GM21390 (cell line): ENCODE data around the gene MGMT.

ENCODE experiments used
- ATAC-seq: cut with Tn5 transposase; IDR thresholded peaks from one replicate; pipeline ENCODE4 v1.9.1; 2021; ENCODE audit not compliant: unreplicated experiment

MGMT gene

DNA sequence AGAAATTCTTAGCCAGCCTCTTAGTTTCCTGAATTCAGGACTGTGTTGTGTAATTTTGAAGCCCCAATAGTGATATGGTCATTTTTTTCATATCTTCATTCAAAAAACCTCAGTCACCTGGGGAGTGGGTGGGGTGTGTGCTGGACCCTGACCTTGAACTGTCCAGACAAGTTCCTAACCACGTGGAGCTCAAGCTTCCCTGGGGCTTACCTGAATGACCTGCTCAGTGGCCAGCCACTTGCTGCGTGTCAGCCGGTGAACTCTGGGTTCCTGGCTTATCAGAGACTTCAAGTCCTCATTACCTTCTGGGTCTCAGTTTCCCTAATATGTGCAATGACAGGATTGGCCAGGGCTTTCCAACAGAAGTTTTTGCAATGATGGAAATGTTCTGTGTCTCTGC is 27.1 kb downstream of the MGMT start:
- no peak for ATAC-seq

DNA sequence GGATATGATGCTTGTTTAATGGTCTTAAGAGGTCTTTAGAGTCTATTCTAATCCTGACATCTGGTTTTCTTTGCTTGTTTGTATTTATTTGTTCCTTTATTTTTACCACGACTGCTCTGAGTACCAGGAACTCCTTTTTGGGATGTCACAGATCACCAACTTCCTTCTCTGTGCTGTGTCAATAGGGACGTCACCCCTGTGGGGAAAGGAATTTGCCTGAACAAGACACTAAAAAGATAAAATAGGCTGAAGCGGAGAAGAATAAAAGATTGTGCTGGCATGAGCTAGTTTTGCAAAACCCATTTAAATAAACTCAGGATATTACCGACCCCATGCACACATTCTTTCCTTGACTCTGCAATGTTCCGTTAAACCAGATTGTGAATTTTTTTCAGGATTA is 27.7 kb downstream of the MGMT start:
- ATAC-seq, result no peak

DNA sequence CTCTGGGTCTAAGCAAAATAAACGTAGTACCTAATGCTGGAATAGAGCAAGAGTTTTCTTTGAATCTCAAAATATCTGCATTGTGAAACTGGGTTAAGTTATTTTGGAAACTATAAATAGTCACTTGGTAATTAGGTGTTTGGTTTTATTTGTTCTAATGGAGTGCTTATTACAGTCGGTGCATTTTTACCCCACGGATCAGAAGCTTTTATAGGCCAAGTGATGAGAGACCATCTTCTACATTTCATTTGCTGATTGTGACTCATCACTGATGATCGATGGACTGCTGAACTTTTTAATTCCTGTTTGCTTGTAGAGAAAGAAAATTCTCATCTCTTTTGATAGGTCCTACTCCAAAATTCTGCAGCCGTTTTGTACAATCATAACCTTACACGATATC is 28.2 kb downstream of the MGMT start:
- no peak for ATAC-seq

DNA sequence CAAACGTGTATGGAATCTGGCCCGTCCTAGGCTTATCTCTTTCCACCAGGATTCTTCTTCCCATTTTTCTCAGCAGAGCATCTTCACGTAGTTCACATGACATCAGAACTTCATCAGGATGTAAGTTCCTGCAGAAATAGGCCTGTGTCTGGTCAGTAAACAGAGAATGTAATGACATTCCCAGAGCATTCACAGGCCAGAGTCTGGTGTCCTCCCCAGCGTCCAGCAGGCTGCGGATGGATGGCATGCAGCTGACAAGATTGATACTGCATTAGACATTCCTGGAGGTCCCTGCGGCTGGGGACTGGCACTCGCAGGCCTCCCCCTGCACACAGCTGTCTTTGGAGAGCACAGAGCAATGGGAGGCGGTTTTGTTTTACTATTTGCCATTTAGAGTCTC is 28.7 kb downstream of the MGMT start:
- no peak for ATAC-seq

GRCh38 chr10:129497013-129497412 is 30.0 kb downstream of the MGMT start:
- no peak for ATAC-seq

- no peak for ATAC-seq
Measured at GRCh38 chr10:129498680-129499079, 31.6 kb downstream of the MGMT start.

DNA sequence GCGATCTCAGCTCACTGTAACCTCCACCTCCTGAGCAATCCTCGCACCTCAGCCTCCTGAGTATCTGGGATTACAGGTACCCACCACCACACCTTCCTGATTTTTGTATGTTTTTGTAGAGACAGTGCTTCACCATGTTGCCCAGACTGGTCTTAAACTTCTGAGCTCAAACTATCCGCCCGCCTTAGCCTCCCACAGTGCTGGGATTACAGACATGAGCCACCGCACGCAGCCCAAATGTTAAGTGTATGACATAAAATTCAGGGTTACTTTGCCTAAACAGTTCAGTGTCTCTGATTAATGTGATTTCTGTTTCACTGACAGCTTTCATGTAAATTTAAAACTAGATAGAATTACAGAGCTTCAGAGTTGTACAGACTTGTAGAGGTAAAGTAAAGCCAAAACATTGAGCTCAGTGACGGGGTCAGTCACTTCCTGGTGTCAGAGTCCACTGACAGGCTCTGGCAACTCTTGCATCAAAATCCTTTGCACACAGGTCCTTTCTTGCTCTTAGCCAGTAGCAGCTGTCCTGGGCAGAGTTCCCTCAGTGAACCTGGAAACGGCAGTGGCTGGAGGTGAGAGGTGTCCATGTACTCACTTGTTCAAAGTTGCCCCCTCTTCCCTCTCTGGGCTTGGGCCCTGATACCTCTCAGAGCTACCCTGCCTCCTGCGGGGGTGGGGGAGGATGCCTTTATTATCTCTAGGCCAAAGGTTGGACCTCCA is 33.7 kb downstream of the MGMT start:
- no peak for ATAC-seq

DNA sequence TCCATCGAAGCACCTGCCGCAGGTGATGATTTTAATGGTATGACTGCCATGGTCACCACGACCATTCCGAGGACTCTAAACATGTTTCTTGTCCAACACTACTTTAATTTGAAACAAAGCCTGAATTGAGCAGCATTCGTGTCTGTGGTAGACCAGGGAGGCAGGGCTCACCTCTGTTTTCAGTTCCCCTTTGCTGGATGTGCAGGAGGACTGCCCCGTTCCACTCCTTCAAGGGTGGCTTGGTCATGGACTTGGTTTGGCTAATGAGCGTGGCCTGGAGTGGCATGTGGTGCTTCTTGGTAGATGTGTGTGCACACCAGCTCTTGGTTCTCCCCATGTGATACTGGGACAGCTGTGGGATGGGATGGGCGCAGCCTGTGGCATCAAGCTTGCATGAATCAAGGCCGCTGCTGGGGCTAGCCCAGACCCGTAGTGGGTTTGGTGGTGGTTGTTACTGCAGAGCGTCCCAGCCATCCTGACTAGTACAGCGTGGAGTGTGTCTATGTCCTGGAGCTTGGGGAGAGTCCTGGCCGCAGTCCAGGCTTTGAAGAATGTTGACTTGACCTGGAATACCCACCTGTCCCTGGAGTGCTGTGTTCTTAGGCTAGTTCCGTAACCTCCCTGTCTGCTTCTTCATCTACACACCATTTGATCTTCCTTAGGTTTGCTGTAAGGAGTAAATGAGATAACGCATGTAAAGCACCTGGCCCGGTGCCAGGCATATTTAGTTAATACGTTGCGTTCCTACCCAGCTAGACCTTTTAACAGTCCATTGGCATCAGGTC is 34.8 kb downstream of the MGMT start:
- ATAC-seq, result peak; percentile 87

- ATAC-seq, result no peak
Measured at GRCh38 chr10:129502448-129502847, 35.4 kb downstream of the MGMT start.

DNA sequence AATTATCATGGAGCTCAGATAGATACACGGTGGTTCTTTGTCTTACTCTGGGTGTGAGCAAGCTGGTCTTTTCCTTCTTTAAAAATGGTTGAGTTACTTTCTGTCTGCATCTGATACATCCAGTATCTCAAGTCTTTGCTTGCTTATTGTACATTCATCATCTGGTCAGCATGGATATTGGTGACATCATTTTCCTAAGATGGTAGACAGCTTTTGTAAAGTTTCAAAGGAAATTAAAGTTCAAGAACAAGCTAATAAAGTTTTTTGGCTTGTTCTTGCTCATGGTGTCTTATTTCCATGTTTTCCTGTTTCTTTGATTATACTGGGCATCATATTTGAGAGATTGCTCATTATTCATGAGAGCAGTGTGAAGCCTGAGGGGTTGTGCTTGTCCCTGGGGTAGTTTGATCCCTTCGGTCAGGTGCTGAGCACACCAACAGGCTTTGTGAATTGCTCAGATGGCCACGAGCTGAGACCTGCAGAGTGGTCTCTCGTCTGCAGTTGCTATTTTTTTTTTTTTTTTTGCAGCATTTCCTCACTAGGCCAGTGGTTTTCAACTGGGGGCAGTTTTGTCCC is 38.5 kb downstream of the MGMT start:
- no peak for ATAC-seq

DNA sequence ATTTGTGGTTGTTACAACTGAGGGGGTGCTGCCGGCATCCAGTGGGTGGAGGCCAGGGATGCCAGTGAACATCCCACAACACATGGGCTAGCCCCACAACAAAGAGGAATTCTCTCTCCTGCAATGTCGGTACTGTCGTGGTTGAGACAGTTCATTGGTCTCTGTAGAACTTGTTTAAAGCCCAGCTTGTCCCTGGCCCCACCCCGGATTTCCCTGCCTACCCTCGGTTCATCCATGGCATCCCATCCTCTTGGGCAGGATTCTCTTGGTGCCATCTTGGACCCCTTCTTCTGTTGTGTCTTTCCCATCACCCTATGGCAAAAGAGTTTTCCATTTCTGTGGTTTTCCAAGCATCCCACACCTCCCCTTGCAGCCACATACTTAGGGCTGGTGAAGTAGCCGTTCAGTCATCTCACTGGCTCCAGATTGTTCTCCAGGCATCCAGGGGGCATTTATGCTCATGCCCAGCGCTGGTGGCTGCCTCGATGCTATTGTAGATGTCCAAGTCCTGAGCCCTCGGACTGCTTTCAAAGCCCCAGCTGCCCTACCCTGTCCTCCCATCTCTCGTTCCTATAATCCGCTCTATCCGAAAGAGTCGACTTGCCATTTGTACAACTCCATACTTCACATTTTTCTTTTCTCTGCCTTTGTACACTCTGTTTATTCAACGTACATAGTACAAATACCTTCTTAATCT is 39.2 kb downstream of the MGMT start:
- no peak for ATAC-seq

GRCh38 chr10:129507216-129507889 is 40.3 kb downstream of the MGMT start:
- ATAC-seq, result no peak

DNA sequence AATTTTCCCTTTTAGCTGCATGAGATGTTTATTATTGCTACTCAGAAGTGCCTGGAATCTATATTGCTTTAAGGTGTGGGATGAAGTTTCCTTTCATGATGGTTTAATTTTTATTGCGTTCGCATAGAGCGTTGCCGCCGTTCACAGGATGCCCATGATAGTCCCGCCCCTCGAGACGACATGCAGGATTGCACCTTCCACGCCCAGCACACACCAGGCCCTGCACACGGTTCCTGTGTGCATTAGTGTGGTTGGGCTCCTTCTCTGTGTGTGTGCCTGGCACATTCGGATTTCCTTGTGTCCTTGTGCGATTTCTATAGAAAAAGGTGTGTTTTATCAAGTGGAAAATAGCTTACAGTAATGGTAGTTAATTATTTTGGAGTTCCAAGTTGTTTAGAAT is 42.1 kb downstream of the MGMT start:
- no peak for ATAC-seq

DNA sequence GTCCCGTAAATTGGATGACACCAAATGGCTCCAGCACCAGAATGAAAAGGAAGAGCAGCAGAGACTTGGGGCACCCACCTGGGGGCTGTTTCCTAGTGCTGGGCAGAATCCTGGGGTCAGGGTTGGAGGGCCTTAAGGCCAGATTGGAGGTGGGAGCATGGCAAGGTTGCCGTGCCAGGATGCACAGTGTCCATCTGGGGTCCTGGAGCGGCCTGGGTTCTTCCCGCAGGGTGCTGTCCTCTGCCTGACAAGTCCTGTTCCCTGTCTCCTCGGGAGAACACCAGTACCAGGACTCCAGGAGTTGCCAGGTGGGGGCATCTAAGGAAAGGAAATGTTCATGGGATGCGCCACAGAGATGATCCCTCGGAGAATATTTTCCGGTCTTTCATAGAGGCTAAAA is 42.8 kb downstream of the MGMT start:
- ATAC-seq, result no peak

DNA sequence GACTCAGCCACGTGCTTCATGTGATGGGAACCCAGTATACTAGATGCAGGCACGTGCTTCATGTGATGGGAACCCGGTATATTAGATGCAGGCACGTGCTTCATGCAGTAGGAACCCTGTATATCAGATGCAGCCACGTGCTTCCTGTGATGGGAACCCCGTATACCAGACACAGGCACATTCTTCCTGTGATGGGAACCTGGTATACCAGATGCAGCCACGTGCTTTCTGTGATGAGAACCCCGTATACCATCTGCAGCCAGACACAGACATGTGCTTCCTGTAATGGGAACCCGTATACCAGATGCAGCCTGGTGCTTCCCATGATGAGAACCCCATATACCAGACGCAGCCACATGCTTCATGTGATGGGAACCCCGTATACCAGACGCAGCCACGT is 44.0 kb downstream of the MGMT start:
- ATAC-seq, result no peak

DNA sequence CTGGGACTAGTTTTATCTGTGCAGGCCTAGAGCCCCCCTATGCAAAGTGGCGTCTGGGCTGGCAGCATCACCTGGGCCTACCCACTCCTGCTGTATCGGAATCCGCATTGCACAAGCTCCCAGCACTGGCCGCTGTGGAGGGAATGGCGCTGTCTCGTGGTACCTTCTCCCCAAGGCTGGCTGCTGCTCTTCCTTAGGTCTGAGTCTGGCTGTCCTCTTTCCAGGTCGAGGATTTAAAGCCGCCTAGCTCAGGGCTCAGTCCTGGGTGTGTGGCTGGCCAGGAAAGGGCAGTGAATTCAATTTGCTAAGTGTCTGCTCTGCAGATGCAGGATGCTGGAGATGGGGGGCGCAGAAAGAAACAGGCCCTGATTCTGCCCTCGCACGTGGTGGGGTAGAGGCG is 44.7 kb downstream of the MGMT start:
- ATAC-seq, result no peak

DNA sequence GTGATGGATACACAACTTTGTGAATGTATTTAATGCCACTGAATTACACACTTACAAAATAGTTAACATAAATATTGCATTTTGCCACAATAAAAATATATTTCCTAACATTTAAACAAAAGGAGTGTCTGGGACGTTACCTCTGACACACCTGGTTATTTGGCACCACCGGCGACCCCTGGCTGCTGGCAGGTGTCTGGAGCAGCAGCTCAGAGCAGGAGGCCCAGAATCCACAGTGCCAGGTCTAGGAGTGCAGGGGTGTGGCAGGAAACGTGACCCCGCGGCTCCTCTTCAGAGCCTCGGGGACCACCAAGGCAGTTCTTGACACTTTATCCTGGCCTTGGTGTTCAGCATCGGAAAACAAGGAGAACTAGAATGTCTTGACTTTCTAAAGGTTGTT is 46.3 kb downstream of the MGMT start:
- no peak for ATAC-seq

GRCh38 chr10:129514568-129515451 is 47.8 kb downstream of the MGMT start:
- no peak for ATAC-seq

GRCh38 chr10:129516846-129517679 is 50.0 kb downstream of the MGMT start:
- no peak for ATAC-seq
